HEK293 (cell line): Measurements from ENCODE around the gene NCOA7.
"Not testable (repeated sequence)": the region's sequence is repeated elsewhere in the genome, so short reads cannot be mapped to it uniquely, and the experiment has no call there.

Experiments used
- CTCF ChIA-PET: fragments of 350-600 bp; formaldehyde crosslinking; extraction: SDS; loops from one replicate; lab custom pipeline; 2021; ENCODE audit warnings: antibody characterized with exemption; lab: Yijun Ruan, JAX
- POLR2A ChIA-PET: fragments of 300-600 bp; formaldehyde crosslinking; extraction: SDS; loops from one replicate; lab custom pipeline; 2020; ENCODE audit warnings: antibody characterized with exemption, inconsistent platforms; lab: Yijun Ruan, JAX
- H3K27ac ChIP-seq: fragments of 200-500 bp; sonication (Bioruptor generic); 2 replicates; pipeline ENCODE4 v1.5.1; 2014; ENCODE audit warnings: low read depth, low read length, control low read depth, inconsistent platforms; ENCODE audit errors: extremely low read depth
- H3K36me3 ChIP-seq, 2 experiments: fragments of 200-500 bp in 1 of 2; sonication (Bioruptor generic) in 1 of 2; 1 replicate in 1 of 2; 2 replicates in 1 of 2; pipeline ENCODE4 v1.5.1; 2014 to 2017; ENCODE audit warnings: inconsistent platforms in 2 of 2, low read length in 2 of 2; ENCODE audit not compliant: control insufficient read depth in 2 of 2, insufficient read depth in 1 of 2
- H3K4me1 ChIP-seq: fragments of 200-500 bp; sonication (Bioruptor generic); 2 replicates; pipeline ENCODE4 v1.5.1; 2014; ENCODE audit warnings: mild to moderate bottlenecking, low read length, inconsistent platforms; ENCODE audit not compliant: control insufficient read depth, insufficient read depth
- H3K4me3 ChIP-seq: 2 replicates; pipeline ENCODE4 v1.5.1; 2011; ENCODE audit warnings: low read depth, mild to moderate bottlenecking, control low read depth, low read length, moderate library complexity
- H3K9me3 ChIP-seq: fragments of 200-500 bp; sonication (Bioruptor generic); 2 replicates; pipeline ENCODE4 v1.5.1; 2014; ENCODE audit warnings: low read depth, low read length, inconsistent platforms; ENCODE audit not compliant: control insufficient read depth, insufficient read depth
- GLI2 ChIP-seq: fragments of 450-650 bp; formaldehyde crosslinking; IDR thresholded peaks from 2 replicates; pipeline ENCODE4; 2017; ENCODE audit warnings: missing biosample characterization, missing genetic modification characterization, low read depth, borderline replicate concordance
- PATZ1 ChIP-seq: fragments of 450-650 bp; formaldehyde crosslinking; IDR thresholded peaks from 2 replicates; pipeline ENCODE4 v1.5.1; 2016; ENCODE audit warnings: missing biosample characterization, missing genetic modification characterization
- PBX3 ChIP-seq: sonication (generic); formaldehyde crosslinking; IDR thresholded peaks from 2 replicates; pipeline ENCODE4 v1.8.1; 2022; ENCODE audit warnings: mild to moderate bottlenecking, moderate library complexity, missing genetic modification reagents
- SALL2 ChIP-seq: fragments of 450-650 bp; formaldehyde crosslinking; IDR thresholded peaks from 2 replicates; pipeline ENCODE4 v1.5.0; 2017; ENCODE audit warnings: missing biosample characterization, mild to moderate bottlenecking, missing genetic modification characterization, borderline replicate concordance
- SETDB1 ChIP-seq: IDR thresholded peaks from one replicate; pipeline ENCODE4 v1.6.1; 2017; ENCODE audit warnings: mild to moderate bottlenecking, low read length, moderate library complexity, mixed read lengths; ENCODE audit not compliant: insufficient read length
- SP3 ChIP-seq: fragments of 450-650 bp; formaldehyde crosslinking; IDR thresholded peaks from 2 replicates; pipeline ENCODE4 v1.5.1; 2016; ENCODE audit warnings: missing biosample characterization, missing genetic modification characterization
- ZBTB17 ChIP-seq: fragments of 450-650 bp; formaldehyde crosslinking; IDR thresholded peaks from 2 replicates; pipeline ENCODE4 v1.5.1; 2016; ENCODE audit warnings: missing biosample characterization, missing genetic modification characterization
- ZBTB6 ChIP-seq: fragments of 450-650 bp; formaldehyde crosslinking; IDR thresholded peaks from 2 replicates; pipeline ENCODE4 v1.5.1; 2017; ENCODE audit warnings: missing biosample characterization, missing genetic modification characterization
- ZBTB7A ChIP-seq: fragments of 450-650 bp; formaldehyde crosslinking; IDR thresholded peaks from 2 replicates; pipeline ENCODE4 v1.5.1; 2016; ENCODE audit warnings: low read depth, missing biosample characterization, missing genetic modification characterization
- ZNF138 ChIP-seq: fragments of 450-650 bp; formaldehyde crosslinking; IDR thresholded peaks from 2 replicates; pipeline ENCODE4 v1.5.1; 2016; ENCODE audit warnings: missing biosample characterization, missing genetic modification characterization, borderline replicate concordance
- ZNF146 ChIP-seq: fragments of 450-650 bp; formaldehyde crosslinking; IDR thresholded peaks from 2 replicates; pipeline ENCODE4 v1.5.1; 2016; ENCODE audit warnings: missing biosample characterization, missing genetic modification characterization
- ZNF280D ChIP-seq: fragments of 450-650 bp; formaldehyde crosslinking; IDR thresholded peaks from 2 replicates; pipeline ENCODE4 v1.5.1; 2016; ENCODE audit warnings: missing biosample characterization, missing genetic modification characterization
- ZNF362 ChIP-seq: fragments of 450-650 bp; formaldehyde crosslinking; IDR thresholded peaks from 2 replicates; pipeline ENCODE4 v1.5.1; 2016; ENCODE audit warnings: missing biosample characterization, missing genetic modification characterization
- ZNF558 ChIP-seq: fragments of 450-650 bp; formaldehyde crosslinking; IDR thresholded peaks from 2 replicates; pipeline ENCODE4 v1.5.1; 2016; ENCODE audit warnings: missing biosample characterization, missing genetic modification characterization
- ZNF580 ChIP-seq: fragments of 450-650 bp; formaldehyde crosslinking; IDR thresholded peaks from 2 replicates; pipeline ENCODE4 v1.5.1; 2016; ENCODE audit warnings: missing biosample characterization, missing genetic modification characterization
- ZNF585B ChIP-seq: fragments of 450-650 bp; formaldehyde crosslinking; IDR thresholded peaks from 2 replicates; pipeline ENCODE4 v1.5.1; 2016; ENCODE audit warnings: missing biosample characterization, missing genetic modification characterization
- ZNF610 ChIP-seq: fragments of 450-650 bp; formaldehyde crosslinking; IDR thresholded peaks from 2 replicates; pipeline ENCODE4 v1.5.1; 2016; ENCODE audit warnings: missing biosample characterization, missing genetic modification characterization, borderline replicate concordance
- ZNF707 ChIP-seq: fragments of 450-650 bp; formaldehyde crosslinking; IDR thresholded peaks from 2 replicates; pipeline ENCODE4 v1.5.1; 2016; ENCODE audit warnings: missing biosample characterization, missing genetic modification characterization

NCOA7 gene

GRCh38 chr6:125848286-125848685 is 57.5 kb downstream of the NCOA7 start:
- H3K9me3 ChIP-seq, H3K27ac ChIP-seq, H3K4me3 ChIP-seq, H3K36me3 ChIP-seq, POLR2A ChIA-PET: not testable (repeated sequence)
- TF ChIP-seq ZNF580 (tag by site-specific recombination) = peak; percentile 79
- TF ChIP-seq ZNF146 (tag by site-specific recombination) = peak; percentile 92
- CTCF ChIA-PET = interaction anchor here (1.2 kb wide), 2 partner anchors 95 to 126 kb away, joined by 3 read pairs; no protein-coding TSS in a partner anchor
- peaks cover 13% of the 10 kb centered on the region for H3K4me1 ChIP-seq

GRCh38 chr6:125850361-125850760 is 59.6 kb downstream of the NCOA7 start:
- ChIA-PET CTCF (interaction anchor here (0.6 to 3.2 kb wide), 4 partner anchors 8 to 139 kb away, joined by 3 to 8 read pairs (median 4); partner anchors contain the start of gene NCOA7), POLR2A (interaction anchor here (0.7 to 1.3 kb wide), 2 partner anchors 37 to 60 kb away, joined by 3 to 4 read pairs; partner anchors contain the start of gene NCOA7)
- no peak overlapping the region for H3K4me3 ChIP-seq
- peaks cover 15% of the 10 kb centered on the region for H3K4me1 ChIP-seq
- no peaks in the 10 kb centered on the region for H3K36me3 ChIP-seq
- no peaks in the 10 kb centered on the region for H3K9me3 ChIP-seq
- no peak for TF ChIP-seq SP3 (tag by site-specific recombination)
- no peak for TF ChIP-seq ZBTB7A (tag by site-specific recombination)
- TF ChIP-seq ZNF138 (tag by site-specific recombination) = no peak
- TF ChIP-seq ZNF362 (tag by site-specific recombination) = no peak
- no peak for TF ChIP-seq ZBTB17 (tag by site-specific recombination)
- TF ChIP-seq ZNF610 = no peak
- no peak for TF ChIP-seq GLI2 (tag by site-specific recombination)
- TF ChIP-seq PATZ1 (tag by site-specific recombination) = no peak
- H3K27ac ChIP-seq = no peak overlapping the region

- ChIA-PET CTCF (interaction anchor here (0.7 to 3.2 kb wide), 5 partner anchors 35 to 143 kb away, joined by 3 to 8 read pairs (median 3); no protein-coding TSS in a partner anchor), POLR2A (no interaction called here)
- Histone ChIP-seq H3K4me1 (peaks cover 6% of the 10 kb centered on the region; the same call in 1 of the 2 replicates), H3K27ac (no peak overlapping the region), H3K9me3 (no peaks in the 10 kb centered on the region), H3K4me3 (no peak overlapping the region), H3K36me3 (peaks cover 0 to 3% of the 10 kb centered on the region in 2 experiments; a peak in 2 of 3 replicates)
- TF ChIP-seq ZNF280D (tag by site-specific recombination) (peak; percentile 78; the same call in 1 of the 2 replicates), SALL2 (tag by site-specific recombination) (no peak), ZNF558 (tag by site-specific recombination) (0 out of 2 replicates have a peak, but pooled peaks have one; percentile 37), ZBTB6 (tag by site-specific recombination) (no peak), PBX3 (CRISPR knock-in tag) (no peak), ZNF707 (tag by site-specific recombination) (no peak), ZNF585B (tag by site-specific recombination) (no peak), SETDB1 (peak; percentile 75)
These were observed 61.8 kb downstream of the NCOA7 start for GRCh38 chr6:125852587-125852986.
